Activated CD4-positive, alpha-beta T cell treated with anti-CD3 and anti-CD28 coated beads, Interleukin-2, amount 50 U/mL, for 4 hours (primary cell): ENCODE measurements around the gene ARHGAP20.
"Not testable (repeated sequence)": the region's sequence is repeated elsewhere in the genome, so short reads cannot be mapped to it uniquely, and the experiment has no call there.

ENCODE experiments used
- DNase-seq, 2 experiments: peaks; one replicate each; pipeline ENCODE4 v3.0.0-alpha.2; 2020

The ARHGAP20 gene

DNA sequence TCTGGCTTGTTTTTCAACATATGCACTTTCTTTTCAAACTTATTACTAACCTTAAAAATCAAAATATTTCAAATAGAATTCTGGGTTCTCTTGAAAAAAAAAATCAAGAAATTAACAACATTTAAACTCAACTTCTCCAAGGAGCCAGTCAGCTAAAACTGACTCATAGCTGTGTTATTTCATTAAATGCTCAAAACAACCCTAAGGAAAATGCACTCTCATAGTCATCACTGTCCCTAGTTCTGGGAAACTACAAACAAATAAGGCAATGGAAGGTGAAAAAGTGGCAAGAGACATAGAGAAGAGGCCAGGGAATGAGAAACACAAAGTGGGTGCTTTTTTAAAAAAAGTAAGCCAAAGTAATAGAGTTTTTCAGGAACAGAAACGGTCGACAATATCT, 4.1 kb upstream of the ARHGAP20 start:
- DNase-seq = no peak

DNA sequence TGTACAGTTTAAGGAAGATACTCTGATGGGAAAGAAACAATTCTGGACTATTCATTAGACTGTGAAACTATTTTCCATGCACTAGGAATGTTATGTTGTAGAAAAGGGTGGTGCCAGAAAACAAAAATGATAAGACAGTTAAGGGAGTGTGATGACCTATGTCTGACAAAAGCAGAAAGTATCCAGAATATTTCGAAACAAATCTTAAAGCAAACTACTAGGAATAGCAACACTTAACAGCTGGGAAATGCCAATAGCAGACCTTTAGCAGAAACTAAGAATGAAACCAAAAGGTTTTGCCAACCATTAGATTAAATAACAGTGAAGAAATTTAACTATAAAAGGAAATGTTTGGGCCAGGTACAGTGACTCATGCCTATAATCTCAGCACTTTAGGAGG, 3.3 kb upstream of the ARHGAP20 start:
- DNase-seq = no peak

DNA sequence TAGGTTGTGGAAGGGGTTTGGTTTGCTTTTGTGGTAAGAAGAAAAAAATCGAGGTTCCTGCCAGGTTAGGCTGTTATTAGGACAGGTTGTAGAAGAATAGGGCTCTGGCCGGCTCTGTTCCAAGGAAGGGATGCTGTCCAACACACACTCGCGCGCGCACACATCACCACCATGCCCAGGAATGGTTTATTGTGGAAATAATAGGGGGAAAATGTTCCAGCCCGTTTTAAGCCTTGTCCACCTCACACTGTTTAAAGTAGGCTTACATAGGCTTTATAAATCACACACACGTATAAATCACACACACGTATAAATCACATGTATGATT, 1.2 kb upstream of the ARHGAP20 start:
- DNase-seq = no peak

DNA sequence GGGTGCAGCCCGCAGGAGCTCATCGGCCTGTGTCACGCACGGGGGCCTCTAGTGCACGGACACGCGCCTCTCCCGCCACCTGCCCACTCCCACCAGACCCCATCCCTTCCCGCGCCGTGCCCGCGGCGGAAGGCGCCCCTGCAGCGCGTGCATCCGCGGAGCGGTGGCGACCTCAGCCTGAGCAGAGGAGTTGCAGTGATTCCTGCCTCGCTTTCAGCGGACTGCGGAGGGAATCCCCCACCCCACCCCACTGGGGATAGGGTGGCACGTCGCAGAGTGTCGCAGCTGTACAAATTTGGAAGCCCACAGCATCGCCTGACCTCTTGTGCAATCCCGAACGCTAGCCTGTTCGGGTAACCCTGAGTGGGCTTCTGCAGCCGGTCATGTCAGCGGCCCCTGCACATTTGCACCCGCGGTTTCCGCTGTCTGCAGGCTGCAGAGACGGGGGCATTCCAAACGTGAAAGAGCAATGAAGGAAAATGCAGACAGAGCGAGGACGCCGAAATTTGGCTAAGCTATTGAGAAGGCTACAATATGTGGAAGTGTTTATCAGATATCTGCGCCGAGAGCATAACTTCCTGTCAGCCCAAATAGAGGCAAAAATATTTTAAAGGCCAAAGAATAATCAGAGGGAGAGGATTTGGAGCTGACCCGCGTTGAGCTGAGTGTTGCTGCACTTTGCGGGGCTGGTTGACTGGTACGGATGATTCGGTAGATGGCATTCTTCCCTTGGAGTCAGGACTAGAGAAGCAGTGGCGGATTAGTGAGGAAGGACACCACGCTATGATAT, 617 bp upstream of the ARHGAP20 start:
- DNase-seq = no peak

GRCh38 chr11:110711448-110711775, 825 bp downstream of the ARHGAP20 start:
- DNase-seq = no peak

DNA sequence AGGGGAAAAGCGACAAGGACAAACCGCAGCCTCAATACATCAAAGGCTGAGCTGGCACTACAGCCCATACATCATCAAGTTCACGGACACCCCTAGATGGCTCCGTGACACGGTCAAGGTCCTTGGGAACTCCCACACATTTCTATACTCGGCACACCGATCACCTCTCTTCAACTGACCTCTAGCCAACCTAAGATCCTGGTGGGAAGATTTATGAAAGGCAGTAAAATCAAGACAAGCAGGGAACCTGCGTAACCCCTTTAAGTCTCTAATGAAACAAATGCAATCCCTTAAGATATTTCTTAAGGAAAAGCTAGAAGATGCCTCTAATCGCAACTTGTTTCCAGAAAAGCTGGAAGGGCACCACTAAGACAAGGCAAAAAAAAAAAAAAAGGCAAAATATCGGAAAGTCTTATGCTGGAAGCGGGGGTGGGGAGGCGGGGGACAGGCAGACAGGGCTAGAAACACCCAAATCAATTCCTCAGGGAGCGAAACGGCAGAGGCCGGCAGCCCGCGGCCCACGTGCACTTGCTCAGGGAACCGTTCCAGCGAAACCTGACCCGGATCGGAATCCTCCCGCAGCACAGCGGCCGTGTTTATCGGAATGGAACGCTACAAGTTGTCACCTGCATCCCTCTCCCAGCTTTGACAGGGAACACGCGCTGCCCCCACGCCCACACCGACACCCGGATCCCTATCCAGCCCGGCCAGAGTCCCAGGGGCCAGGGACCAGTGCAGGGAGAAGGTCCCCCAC, 1.4 kb downstream of the ARHGAP20 start:
- no peak for DNase-seq

DNA sequence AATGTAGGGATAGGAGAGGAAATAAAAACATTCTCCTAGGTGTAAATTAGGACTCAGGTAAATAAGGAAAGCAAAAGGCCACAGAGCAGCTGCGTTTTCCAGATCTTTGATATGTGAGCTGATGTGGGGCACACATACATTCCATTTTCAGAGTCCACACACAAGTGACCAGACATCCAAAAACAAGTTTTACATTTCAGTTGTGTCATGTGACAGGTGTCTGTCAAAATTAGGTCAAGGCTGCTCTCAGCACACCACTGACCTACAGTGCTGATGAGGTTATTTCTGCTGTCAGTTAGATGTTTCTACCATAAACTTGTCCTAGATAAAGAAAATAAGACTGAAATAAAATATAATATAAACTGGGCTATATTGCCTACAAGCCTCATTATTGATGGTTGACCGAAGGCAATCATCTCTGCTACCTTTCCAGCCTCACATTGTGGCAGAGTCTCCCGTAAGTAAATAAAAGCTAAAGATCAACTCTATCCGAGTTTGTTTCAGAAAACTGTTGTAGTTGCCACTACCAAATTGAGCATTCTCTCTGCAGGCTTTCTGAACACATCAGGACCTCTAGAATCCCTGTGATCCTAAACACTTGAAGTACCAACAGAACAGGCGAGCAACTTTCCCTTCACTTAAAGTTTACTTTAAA, 7.9 kb downstream of the ARHGAP20 start:
- no peak for DNase-seq

DNA sequence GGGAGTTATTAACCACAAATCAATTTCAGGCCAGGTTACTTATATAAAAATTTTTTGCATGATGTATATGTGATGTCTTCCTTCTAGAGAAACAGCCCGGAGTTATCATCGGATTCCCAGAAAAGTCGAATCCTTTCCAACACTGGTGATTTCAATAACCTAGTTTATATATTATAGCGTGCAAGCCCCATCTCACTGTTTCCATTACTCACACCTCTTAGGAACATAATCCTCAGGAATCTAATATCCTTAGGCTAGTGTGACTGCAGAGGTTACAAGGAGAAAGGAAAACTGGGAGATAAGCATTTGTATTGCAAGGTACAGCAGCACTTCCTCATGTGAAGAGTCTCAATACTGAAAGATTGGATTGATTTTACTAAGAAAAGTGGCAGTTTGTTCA, 20.3 kb downstream of the ARHGAP20 start:
- DNase-seq = no peak

DNA sequence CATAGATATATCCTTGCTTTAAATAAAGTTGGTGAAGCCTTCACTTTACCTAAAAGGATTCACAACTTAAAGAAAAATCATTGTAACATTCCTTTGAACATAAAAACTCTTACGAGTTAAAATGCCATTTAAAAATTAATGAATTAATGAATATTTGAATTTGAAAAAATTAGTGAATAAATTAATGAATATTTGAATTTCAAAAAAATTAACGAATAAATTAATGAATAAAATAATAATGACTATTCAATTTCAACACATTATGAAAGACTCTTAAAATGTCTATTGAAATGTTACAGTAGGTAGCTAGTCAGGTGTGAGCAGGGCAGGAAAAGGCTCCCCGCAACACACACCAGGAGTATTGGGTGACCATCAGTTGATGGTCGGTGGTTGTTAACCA, 22.9 kb downstream of the ARHGAP20 start:
- no peak for DNase-seq

DNA sequence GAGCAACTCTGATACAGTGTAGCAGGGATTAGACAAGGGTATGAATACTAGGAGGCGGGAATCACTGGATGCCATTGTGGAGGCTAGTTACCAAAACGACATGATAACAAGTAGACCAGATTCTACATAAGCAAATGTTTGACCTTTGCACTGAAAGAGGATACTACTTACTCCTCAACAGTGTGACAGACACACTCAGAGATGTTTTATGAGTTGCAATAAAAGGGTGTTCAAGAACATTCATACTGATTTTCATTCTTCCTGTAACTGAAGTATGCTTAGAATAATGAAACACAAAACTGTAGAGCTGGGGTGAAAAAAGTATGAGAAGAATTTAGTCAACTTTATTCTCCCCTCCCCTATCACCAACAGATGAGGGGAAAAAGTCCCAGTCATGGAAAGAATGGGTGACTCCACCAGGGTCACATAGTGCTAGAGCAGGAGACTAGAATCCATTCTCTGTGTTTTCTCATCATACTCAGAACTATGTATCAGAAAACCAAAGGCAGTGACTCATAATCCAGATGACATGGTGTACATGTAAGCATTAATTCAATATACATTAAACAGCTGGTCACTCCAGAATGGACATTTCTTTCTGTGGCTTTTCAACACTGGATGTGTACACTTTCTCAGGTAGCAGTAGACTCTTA, 32.8 kb downstream of the ARHGAP20 start:
- no peak for DNase-seq

DNA sequence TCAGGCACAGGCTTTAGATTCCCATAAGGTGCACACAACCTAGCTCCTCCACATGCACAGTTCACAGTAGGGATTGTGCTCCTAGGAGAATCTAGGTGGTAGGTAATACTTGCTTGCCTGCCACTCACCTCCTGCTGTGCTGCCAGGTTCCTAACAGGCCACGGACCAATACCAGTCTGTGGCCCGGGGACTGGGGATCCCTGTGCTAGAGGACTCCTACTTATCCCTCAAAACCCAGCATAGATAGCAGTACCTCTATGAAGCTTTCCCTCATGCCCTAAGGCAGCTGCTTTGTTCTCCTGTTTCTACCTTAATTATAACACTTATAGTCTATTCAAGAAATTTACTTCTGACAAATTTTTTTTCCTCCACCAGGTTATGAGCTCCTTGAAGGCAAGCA, 36.7 kb downstream of the ARHGAP20 start:
- DNase-seq = no peak

- DNase-seq = no peak
Measured at GRCh38 chr11:110665689-110666465, 46.4 kb downstream of the ARHGAP20 start.

- no peak for DNase-seq
Measured at GRCh38 chr11:110655967-110656366, 56.3 kb downstream of the ARHGAP20 start.

DNA sequence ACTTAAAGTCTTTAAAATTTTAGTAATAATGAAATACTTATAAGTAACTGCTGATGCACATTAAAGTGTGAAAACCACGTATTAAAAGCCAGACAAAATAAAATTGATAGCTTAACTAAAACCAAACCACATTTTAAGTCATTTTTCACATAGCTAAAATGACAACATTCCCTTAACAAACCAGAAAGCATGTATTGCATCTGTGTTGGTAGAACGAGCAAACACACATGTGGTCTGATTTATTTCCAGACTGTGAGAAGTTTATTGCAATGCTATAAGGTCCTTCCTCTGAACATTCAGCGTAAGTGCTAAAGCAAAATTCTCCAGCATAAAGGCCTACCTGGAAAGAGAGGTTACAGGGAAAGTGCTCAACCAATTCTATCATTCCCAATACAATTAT, 57.8 kb downstream of the ARHGAP20 start:
- DNase-seq = no peak

GRCh38 chr11:110645253-110645652, 67.0 kb downstream of the ARHGAP20 start:
- DNase-seq = no peak

GRCh38 chr11:110634370-110634769, 77.9 kb downstream of the ARHGAP20 start:
- no peak for DNase-seq

GRCh38 chr11:110631551-110631950, 80.7 kb downstream of the ARHGAP20 start:
- no peak for DNase-seq

DNA sequence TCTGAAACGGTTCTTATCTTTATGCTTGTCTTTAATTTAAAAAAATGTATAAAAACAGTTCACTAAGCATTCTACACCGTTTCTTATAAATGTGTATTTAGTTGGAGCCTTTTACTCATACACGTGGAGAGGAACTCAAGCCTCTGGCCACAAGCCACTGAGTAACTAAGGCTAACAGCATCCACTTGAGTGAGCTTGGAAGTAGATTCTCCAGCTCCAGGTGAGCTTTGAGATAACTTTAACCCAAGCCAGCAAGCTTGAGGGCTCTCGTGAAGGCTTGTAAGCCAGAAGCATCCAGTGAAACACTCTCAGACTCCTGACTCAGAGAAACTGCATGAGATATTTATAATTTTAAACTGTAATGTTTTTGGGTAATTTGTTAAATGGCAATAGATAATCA, 82.6 kb downstream of the ARHGAP20 start:
- no peak for DNase-seq

DNA sequence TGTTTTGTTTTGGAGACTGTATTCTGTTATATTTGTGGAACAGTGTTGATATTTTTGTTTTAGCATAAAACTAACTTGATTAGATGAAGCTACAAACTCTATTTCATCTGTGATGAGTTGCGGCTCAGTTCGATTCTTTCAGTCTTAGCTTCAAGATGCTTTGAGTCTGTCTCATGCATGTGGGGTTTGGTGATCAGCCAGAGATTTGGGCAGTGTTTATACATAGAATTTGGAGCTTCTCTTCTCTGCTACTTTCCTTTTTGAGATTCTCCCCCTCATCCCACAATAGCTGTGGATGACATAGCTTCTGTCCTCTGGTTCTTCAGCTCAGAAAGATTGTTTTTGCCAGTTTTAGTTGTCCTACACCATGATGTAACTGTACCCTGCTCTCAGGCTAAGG, 90.4 kb downstream of the ARHGAP20 start:
- DNase-seq = no peak

GRCh38 chr11:110619366-110619765, 92.9 kb downstream of the ARHGAP20 start:
- DNase-seq = not testable (repeated sequence)

DNA sequence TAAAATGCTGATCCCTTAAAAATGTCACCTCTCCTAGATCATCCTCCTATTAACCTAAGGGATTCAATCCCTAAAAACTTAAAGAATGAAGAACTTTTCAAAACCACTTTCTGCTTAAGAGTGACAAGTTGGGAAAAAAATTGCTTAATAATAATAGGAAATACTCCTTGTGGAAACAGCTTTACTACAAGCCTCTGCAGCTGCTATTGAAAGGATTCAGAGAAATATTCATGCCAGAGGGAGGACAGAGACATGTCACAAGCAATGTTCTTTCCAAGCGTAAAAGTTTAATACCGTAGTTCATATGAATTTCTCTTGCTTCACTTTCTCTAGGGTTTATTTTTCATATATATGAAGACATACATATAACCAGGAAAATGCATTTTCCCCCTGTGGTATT, 98.2 kb downstream of the ARHGAP20 start:
- DNase-seq = no peak

GRCh38 chr11:110613197-110613918, 98.9 kb downstream of the ARHGAP20 start:
- no peak for DNase-seq
